ENCODE results near the gene FRMD5. TPM values are rescaled to one million over a fixed set of nuclear protein-coding genes. Genes with fewer than 3 reads are reported as not detected.
"Not testable (repeated sequence)": the region's sequence is repeated elsewhere in the genome, so short reads cannot be mapped to it uniquely, and the experiment has no call there.

FRMD5 gene
- not detected in 2 replicates for total RNA-seq
- long read RNA-seq, result 0 reads

GRCh38 chr15:44195151-44195740 is at the start of gene FRMD5:
Gene FRMD5 (minus strand): TSS chr15:44195271.
- Mint-ChIP-seq H3K27me3 (ENCODE audit: unreplicated experiment) (peaks cover 81% of the 10 kb centered on the region), H3K4me1 (ENCODE audit: unreplicated experiment) (peaks cover 18% of the 10 kb centered on the region), H3K4me3 (ENCODE audit: unreplicated experiment) (peak within 1 kb of the TSS; percentile 79), H3K9me3 (ENCODE audit: unreplicated experiment) (no peaks in the 10 kb centered on the region), H3K27ac (ENCODE audit: unreplicated experiment) (no peak within 1 kb of the TSS), H3K36me3 (ENCODE audit: unreplicated experiment) (no peaks in the 10 kb centered on the region)
- peak; percentile 92 for DNase-seq (ENCODE audit: extremely low spot score, unreplicated experiment)
- TF ChIP-seq, protein P1, sequence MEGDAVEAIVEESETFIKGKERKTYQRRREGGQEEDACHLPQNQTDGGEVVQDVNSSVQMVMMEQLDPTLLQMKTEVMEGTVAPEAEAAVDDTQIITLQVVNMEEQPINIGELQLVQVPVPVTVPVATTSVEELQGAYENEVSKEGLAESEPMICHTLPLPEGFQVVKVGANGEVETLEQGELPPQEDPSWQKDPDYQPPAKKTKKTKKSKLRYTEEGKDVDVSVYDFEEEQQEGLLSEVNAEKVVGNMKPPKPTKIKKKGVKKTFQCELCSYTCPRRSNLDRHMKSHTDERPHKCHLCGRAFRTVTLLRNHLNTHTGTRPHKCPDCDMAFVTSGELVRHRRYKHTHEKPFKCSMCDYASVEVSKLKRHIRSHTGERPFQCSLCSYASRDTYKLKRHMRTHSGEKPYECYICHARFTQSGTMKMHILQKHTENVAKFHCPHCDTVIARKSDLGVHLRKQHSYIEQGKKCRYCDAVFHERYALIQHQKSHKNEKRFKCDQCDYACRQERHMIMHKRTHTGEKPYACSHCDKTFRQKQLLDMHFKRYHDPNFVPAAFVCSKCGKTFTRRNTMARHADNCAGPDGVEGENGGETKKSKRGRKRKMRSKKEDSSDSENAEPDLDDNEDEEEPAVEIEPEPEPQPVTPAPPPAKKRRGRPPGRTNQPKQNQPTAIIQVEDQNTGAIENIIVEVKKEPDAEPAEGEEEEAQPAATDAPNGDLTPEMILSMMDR (IDR thresholded peaks at IDR 0.05), result peak; percentile 40

GRCh38 chr15:44243829-44244228 is 48.8 kb upstream of the FRMD5 start:
- Mint-ChIP-seq H3K27me3 (ENCODE audit: unreplicated experiment) (peaks cover 26% of the 10 kb centered on the region), H3K4me3 (ENCODE audit: unreplicated experiment) (no peak overlapping the region), H3K36me3 (ENCODE audit: unreplicated experiment) (no peaks in the 10 kb centered on the region), H3K9me3 (ENCODE audit: unreplicated experiment) (no peaks in the 10 kb centered on the region), H3K27ac (ENCODE audit: unreplicated experiment) (no peak overlapping the region), H3K4me1 (ENCODE audit: unreplicated experiment) (no peaks in the 10 kb centered on the region)
- DNase-seq (ENCODE audit: extremely low spot score, unreplicated experiment), result no peak
- TF ChIP-seq, protein P1 (IDR thresholded peaks at IDR 0.05), result no peak

DNA sequence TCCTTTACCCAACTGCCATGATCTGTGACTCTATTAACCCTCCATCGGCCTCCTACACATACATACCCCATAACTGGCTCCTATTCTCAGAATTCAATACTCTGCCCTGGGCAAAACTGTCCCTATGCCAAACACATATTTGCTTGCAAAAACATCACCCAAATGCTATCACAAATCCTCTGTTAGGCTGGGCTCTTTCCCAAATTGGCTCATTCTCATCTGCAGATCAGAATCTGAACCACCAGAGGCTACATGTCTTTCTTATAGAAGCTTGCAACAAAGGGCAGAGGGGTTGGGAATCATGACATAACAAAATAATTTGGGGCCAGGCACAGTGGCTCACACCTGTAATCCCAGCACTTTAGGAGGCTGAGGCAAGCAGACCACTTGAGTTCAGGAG is 48.1 kb upstream of the FRMD5 start:
- Mint-ChIP-seq H3K9me3 (ENCODE audit: unreplicated experiment) (no peaks in the 10 kb centered on the region), H3K36me3 (ENCODE audit: unreplicated experiment) (no peaks in the 10 kb centered on the region), H3K4me1 (ENCODE audit: unreplicated experiment) (no peaks in the 10 kb centered on the region), H3K27me3 (ENCODE audit: unreplicated experiment) (peaks cover 28% of the 10 kb centered on the region), H3K4me3 (ENCODE audit: unreplicated experiment) (no peak overlapping the region), H3K27ac (ENCODE audit: unreplicated experiment) (no peak overlapping the region)
- TF ChIP-seq, protein P1 (IDR thresholded peaks at IDR 0.05), result no peak
- no peak for DNase-seq (ENCODE audit: extremely low spot score, unreplicated experiment)

GRCh38 chr15:44231842-44232241 is 36.8 kb upstream of the FRMD5 start:
- Mint-ChIP-seq H3K27me3 (ENCODE audit: unreplicated experiment) (peaks cover 25% of the 10 kb centered on the region), H3K4me3 (ENCODE audit: unreplicated experiment) (no peak overlapping the region), H3K27ac (ENCODE audit: unreplicated experiment) (no peak overlapping the region), H3K9me3 (ENCODE audit: unreplicated experiment) (no peaks in the 10 kb centered on the region), H3K4me1 (ENCODE audit: unreplicated experiment) (no peaks in the 10 kb centered on the region), H3K36me3 (ENCODE audit: unreplicated experiment) (no peaks in the 10 kb centered on the region)
- DNase-seq (ENCODE audit: extremely low spot score, unreplicated experiment), result no peak
- TF ChIP-seq, protein P1 (IDR thresholded peaks at IDR 0.05), result no peak

GRCh38 chr15:44229301-44229700 is 34.2 kb upstream of the FRMD5 start:
- DNase-seq (ENCODE audit: extremely low spot score, unreplicated experiment); H3K27ac Mint-ChIP-seq (ENCODE audit: unreplicated experiment); H3K9me3 Mint-ChIP-seq (ENCODE audit: unreplicated experiment): not testable (repeated sequence)

More at GRCh38 chr15:44229301-44229700, 34.2 kb upstream of the FRMD5 start:
- H3K4me3 Mint-ChIP-seq (ENCODE audit: unreplicated experiment); H3K4me1 Mint-ChIP-seq (ENCODE audit: unreplicated experiment); H3K36me3 Mint-ChIP-seq (ENCODE audit: unreplicated experiment): not testable (repeated sequence)
- H3K27me3 Mint-ChIP-seq (ENCODE audit: unreplicated experiment), result peaks cover 35% of the 10 kb centered on the region

Measured in osteocyte (in vitro differentiated cells).